ENCODE measurements around the gene CBR4.

CBR4 gene

DNA sequence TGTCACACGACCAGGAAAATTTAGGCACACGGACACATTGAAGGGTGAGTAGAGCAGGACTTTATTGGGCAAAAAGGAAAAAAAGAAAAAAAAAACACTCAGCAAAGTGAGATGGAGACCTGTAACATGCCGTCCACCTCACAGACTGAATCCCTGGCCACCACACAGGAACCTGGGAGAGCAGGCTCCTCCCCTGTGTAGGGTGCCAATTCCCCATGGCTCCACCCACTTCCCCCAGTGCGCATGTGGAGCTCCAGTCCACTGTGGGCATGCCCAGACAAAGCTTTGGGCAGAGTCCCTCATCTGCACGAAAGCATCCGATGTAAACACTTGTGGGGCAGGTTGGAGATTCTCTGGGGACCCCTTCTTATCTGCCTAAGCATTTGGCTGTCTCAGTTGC, 23.6 kb upstream of the CBR4 start:
- DNase-seq (ENCODE audit: low read depth), result no peak

DNA sequence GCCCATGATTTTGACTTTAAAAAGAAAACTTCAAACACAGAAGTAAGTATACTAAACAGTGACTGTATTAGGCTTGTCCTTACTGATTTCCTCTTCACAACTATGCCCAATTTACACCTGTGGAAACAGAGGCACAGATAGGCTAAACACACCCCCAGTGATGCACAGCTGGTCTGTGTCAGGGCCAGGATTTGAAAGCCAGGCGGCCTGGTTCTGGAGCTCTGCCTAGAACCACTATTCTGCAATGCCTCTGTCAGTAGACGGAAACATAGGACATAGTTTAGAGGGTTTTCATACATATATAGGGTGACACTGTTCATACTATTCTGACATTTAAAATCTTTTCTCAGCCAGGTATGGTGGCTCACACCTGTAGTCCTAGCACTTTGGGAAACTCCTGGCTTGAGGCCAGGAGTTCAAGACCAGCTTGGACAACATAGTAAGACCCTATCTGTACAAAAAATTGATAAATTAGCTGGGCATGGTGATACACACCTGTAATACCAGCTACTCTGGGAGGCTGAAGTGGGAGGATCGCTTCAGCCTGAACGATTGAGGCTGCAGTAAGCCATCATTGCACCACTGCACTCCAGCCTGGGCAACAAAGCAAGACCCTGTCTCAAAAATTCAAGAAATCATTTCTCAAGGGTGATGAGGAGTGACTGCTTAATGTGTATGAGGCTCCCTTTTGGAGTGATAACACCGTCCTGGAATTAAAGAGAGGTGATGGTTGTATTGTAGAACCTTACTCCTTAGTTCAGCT, 23.0 kb upstream of the CBR4 start:
- no peak for DNase-seq (ENCODE audit: low read depth)

DNA sequence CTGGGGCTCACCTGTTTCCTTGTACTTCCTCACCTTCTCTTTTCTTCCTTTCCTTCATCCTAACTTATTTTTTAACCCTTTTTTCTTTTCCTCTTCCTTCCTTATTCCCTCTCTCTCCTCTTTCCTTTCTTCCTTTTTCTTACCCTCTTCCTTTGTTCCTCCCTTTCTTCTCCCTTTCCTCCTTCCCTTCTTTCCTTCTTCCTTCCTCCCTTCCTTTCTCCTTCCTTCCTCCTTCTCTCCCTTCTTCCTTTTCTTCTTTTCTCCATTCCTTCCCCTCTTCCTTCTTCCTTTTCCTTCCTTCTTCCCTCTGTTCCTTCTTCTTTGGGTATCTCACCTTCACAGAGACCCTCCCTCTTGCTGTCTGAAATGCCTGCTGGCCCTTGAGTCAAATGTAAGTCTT, 22.1 kb upstream of the CBR4 start:
- no peak for DNase-seq (ENCODE audit: low read depth)

DNA sequence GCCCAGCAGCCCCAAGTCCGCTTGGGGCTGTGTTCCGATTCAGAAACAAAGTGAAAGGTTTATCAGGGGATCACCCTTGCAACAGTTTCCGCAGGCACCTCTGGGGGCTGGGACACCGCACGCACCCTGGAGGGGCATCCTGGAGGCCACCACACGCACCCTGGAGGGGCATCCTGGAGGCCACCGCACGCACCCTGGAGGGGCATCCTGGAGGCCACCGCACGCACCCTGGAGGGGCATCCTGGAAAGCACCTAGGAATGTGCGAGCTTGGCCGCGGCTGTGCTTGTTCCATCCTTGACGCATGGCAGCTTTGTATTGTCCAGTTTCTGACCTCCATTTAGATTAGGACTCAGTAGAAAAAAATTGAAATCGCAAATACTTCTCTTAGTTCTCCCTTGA, 21.3 kb upstream of the CBR4 start:
- DNase-seq (ENCODE audit: low read depth), result no peak

DNA sequence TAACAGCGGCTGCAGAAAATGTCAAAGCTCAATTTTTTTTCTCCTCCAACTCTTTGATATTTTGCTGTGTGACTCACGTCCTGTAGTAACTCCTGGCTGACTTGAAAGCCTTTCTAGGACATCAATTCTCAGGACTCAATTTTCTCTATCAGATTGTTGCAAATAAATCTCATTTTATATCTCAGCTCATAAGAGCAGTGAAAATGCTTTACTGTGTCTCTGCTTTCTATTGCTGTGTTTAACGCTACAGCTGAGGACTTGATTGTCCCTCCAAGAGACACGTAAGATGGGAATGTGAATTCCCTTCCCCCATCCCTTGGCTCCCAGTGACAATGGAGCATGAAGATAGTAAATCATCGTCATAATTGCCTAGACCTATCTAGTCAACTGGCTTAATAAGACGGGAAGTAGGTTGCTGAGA, 20.5 kb upstream of the CBR4 start:
- DNase-seq (ENCODE audit: low read depth), result peak; percentile 3

DNA sequence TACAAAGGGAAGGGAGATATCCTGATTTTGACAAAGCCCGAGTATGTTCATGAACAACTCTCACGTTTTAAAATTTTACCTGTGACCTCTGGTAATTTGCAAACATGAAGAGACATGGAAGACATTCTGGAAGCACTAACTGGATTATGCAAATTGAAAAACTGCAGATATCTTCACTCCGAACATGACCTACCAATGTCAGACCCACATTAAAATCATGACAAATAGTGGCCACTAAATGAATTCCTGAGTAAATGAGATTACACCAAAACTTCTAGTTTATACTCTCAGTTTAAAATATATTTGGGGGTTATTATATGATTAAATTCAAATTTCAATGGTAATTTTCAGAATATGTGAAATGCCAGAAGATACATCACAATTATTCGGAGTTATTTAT, 19.9 kb upstream of the CBR4 start:
- DNase-seq (ENCODE audit: low read depth), result no peak

DNA sequence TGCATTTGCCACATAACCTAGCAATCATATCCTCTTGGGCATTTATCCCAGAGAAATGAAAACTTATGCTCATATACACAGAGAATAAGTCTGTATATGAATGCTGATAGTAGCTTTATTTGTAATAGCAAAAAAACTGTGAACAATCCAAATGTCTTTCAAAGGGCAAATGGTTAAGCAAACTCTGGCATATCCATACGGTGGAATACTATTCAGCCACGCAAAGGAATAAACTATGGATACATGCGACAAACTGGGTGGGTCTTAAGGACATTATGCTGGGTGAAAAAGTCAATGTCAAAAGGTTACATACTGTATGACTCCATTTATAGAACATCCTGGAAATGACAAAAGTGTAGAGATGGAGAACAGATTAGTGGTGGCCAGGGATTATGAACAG, 17.6 kb upstream of the CBR4 start:
- DNase-seq (ENCODE audit: low read depth), result no peak

DNA sequence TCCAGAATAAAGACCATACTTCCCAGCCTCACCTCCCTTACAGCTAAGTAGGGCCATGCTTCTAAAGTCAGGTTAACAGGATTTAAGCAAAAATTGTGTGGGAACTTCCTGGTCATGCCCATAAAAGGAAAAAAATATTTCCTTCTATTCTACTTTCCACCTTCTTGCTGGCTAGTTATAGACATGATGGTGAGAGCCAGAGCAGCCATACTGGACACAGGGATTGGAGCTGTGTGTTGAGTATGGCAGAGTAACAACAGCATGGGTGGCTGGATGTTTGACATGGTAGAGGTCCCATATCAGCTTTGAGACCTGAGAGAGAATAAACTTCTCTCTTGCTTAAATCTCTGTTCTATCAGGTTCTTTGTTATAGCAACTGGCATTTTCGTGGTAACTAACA, 15.1 kb upstream of the CBR4 start:
- DNase-seq (ENCODE audit: low read depth), result no peak

DNA sequence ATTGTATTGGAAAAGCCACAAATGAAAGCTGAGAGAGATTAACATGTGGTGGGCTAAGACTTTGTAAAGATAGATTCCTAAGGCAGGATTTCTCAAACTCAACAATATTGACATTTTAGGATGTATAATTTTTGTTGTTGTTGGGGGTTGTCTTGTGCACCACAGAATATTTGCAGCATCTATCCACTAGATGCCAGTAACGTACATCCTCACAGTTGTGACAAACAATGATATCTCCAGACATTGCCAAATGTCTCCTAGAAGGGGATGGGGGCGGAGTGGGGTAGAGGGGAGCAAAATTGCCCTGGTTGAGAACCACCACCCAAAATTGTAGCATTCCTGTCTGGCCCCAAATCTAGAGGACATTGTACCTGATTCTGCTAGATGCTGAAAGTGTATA, 14.7 kb upstream of the CBR4 start:
- peak; percentile 49 for DNase-seq (ENCODE audit: low read depth)

DNA sequence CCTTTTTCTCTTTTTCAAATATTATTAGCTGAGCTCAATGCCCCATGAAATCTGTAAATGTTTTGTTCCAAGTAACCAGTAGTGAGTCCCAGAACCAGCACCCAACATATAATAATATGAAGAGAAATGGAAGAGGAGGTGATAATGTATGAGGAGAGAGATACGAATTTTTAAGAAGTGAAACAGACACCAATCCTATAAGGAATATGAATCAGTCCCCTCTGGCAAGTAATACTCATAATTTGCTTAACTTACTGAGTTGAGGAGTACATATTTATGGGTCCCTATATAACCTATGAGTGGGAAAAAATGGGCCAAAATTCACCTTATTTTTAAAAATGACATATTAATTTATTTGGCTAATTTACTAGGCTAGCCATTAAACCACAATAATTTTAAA, 8.4 kb upstream of the CBR4 start:
- DNase-seq (ENCODE audit: low read depth), result no peak

DNA sequence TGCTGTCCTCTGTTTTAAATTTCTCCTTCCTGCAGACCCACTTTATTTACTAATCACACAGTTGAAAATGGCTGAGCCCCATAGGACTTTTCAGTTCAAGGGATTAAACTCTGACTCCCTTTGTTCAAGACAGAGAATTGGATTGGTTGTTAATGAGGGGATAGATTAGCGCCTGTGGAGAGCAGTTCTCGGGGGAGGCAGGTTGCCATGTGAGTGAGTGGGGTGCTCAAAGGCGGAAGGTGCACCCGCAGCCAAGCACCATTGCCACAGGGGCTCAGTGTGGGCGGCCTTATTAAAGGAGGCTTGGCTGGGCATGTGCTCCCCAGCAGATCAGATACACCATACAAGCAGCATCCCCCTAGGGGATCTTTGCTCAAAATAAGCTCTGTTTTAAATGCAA, 7.9 kb upstream of the CBR4 start:
- DNase-seq (ENCODE audit: low read depth), result no peak

DNA sequence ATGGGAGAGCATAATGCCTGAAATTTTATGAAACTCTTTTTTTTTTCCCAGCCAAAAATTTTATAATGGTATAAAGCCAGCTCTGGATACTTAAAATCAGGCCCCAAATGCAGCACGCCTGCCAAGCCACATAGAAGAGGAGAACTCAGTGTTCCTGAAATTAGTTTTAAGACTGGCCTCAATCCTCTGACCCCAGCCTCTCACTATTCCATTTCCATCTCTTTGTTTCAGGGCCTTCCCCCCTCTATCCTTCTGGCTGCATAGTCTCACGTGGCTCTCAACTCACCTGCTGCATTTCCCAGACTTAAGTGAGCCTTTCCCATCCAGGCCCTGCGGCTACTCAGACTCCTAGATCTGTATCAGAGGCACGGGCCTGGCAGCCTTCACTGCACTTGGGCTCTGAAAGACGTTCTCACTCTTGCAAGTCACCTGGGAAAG, 5.2 kb upstream of the CBR4 start:
- DNase-seq (ENCODE audit: low read depth), result no peak

DNA sequence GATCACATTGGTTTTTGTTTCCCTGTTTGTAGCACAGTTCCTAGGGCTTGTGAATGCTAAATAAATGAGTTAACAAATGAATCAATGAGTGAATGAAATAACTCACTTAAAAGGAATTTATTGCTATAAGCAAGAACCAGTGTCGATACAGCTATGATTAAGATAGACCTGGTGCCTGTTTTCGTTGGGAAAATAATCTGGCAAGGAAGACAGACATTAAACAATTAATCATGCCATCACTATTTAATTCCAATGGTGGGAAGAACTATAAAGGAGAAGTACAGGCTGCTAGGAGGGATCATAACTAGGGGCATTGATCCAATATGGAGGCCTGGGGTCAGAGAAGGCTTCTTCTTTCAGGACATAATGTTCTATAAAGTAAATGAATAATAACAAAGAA, 4.5 kb upstream of the CBR4 start:
- no peak for DNase-seq (ENCODE audit: low read depth)

DNA sequence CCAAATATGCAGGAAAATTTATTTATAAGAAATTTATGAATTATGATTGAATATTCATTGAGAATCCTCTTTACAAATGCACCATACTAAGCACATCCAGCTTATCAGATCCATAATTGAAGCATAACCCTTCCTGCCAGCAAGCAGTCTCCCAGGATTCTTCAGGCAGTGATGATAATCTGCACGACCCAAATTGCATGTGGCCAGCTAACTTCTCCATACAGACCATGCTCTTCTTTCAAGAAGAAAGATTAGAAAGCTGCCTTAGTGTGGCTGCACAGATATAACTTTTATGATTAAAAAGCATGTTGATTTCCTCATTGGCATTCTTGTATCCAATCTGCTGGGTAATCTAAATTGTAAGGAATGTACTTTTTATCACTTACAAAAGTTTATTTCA, 3.3 kb upstream of the CBR4 start:
- DNase-seq (ENCODE audit: low read depth), result no peak

DNA sequence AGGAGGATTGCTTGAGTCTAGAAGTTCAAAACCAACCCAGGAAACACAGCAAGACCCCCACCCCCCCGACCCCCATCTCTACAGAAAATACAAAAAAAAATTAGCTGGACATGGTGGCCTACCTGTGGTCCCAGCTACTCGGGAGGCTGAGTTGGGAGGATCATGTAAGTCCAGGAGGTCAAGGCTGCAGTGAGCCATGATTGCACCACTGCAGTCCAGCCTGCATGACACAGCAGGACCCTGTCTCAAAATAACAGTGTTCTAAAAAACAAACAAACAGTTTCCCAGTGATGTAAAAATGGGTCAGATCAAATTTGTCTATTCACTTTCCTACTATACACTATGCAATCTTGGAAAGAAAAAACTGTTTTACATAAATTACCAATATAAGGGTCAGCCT, 2.0 kb upstream of the CBR4 start:
- no peak for DNase-seq (ENCODE audit: low read depth)

DNA sequence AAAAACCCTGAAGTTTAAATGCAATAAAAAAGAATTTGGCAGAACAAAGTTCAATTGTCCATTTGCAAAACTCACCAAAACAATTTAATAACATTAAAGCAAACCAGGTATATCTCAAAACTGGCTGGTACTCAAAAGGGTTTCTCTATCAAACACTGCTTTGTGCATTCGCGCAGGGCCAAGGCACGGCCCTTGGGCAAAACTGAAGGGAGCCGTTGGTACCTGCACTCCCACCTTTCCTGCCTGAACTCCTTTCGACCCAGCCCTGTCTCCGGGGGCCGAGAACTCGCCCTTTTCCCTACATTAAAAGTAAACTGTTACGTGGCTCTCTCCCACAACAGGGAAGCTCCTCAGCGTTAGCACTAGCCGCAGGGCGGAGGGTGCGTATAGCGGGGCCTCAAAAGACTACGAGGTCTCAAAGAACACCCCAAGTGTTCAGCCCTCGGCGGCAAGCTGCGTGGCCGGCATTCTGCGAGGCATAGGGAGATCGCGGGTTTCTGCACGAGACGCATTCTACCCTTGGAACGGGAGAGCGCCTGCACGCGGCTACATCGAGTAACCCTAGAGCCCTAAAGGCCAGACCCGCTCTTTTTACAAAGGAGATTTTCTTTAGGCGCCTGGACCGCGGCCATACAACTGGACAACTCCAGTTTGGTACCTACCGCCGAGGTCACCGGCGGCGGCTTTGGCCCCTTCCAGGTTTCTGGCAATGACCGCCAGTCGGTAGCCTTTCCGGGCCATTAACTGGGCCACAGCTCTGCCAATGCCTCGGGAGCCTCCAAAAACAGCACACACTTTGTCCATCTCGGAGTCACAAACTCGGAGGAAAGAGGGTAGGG, 550 bp downstream of the CBR4 start:
- DNase-seq (ENCODE audit: low read depth), result peak; percentile 47

DNA sequence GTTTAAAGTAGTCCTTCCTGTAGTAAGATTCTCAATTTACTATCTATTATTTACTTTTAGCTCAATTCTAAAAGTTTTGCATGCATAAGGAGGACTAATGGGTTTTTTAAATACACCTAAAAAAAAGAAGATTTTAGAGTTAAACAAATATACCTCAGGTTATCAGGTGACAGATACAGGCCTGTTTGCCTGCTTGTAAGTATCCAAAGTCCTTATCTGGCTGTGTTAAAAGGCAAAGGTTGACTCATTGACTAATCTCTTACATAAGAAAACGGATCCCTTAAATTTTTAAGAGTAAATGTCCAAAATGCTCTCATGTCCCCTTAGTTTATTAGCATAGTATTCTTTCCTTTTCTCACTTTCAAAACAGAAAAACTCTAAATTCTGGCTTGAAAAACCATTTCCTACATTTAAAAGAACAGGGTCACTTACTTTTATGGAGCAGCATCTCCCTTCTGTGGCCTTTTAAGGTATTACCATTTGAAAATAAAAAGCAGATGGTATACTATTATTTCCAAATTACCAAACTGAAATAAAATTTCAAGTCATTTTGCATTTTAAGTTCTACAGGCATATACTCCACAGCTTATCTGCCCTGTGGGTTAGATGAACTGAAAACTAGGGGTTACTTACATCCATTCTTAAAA, 4.5 kb downstream of the CBR4 start:
- DNase-seq (ENCODE audit: low read depth), result no peak

DNA sequence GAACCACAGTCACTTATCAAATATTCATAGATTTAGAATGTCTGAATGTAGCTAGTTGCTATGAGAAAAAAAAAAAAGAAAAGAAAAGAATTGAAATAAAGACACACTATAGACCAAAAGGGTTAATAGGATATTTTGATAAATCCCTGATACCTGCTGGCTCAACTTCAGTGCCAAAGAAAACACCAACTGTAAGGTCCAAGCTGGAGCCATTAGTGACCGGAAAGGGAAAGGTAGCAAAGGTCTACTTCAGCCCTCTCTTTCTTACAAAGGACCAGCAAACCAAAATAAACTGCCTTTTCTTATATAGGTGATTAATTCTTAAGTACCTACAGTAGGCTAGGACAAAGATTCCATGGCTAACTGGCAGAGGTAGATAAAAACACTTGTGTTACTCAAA, 9.7 kb downstream of the CBR4 start:
- DNase-seq (ENCODE audit: low read depth), result no peak

DNA sequence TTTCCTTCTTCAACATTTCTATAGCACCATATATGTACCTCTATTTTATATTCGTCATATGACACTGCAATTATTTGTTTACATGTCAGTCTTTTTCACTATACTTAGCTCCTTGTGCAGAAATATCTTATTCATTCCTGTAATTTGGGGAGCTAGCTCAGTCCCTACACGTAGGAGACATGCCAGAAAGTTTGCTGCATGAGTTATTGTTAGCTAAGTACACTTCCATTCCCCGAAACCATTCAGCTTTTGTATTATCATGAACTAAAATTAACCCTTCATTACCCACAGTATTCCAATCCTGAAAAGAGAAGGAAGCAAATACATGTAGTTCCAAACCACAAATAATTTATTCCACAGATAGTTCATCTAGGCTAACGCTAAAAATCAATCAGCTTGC, 10.2 kb downstream of the CBR4 start:
- no peak for DNase-seq (ENCODE audit: low read depth)

DNA sequence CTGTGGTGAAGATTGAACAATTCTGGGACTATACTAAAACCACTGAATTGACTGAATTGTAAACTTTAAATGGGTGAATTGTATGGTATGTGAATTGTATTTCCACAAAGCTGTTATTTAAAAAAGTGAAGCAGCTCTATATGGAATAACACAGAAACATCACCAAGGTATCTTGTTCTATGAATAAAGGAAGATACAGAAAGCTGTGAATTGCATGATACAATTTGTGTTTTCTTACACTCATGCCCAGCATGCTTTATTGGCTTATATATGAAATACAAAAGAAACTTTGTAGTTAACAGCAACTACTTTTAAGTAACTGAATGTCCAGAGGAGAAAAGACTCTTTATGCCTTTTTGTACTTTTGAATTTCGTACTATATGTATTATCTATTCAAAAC, 11.5 kb downstream of the CBR4 start:
- DNase-seq (ENCODE audit: low read depth), result no peak

DNA sequence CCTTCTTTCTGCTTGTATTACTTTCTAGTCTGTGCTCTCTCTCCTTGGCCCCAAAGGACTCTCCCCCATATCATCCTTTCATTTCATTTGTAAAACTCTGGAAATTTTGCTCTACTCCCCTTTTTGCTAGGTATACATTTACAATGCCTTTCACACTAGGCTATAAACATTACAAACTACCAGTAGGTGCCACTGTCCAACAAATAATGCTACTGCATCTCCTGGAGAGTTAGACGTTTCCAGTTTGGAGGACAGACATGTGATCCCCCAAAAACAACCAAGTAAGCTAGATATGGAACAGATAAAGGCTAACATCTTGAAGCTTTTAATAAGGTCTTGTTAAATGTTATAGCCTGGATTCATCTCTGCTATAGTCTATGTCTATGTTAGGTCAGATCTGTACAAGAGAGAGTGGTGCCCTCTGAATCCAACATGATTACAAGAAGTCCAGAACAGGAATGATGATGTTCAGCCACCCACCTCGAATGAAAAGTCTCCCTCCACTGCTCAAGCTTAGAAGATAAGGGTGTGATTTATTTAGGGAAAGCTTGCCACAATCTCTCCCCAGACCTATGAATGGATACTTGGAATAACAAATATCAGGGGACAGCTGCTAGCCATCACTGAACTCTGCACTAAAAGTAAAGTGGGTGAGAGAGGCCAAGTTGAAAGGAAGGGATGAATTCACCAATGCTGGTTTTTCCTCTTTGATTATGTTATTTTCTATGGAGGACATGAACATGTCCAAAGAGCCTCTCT, 14.3 kb downstream of the CBR4 start:
- no peak for DNase-seq (ENCODE audit: low read depth)

DNA sequence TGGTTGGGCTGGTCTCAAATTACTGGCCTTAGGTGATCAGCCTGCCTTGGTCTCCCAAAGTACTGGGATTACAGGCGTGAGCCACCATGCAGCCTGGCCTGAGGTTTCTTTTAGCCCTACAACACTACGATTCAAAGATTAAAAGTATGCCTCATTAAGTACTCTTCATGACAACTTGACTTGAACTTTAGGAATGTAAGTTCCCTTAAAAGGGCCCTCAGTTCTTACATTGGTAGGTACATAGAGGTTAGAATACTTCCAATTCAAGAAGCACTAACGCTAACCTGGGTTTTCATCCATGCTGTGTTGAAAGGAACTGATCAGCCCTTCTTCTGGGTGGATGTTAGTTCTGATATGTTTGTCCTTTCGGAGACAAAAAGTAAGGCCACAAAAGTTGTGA, 15.1 kb downstream of the CBR4 start:
- no peak for DNase-seq (ENCODE audit: low read depth)
